HG02885 (cell line): ENCODE measurements around the gene CCDC141.
A peak's percentile ranks its signal among the peaks of the same experiment; 100 is the strongest.

Experiments
- ATAC-seq: cut with Tn5 transposase; IDR thresholded peaks from one replicate; pipeline ENCODE4 v1.9.1; 2021; ENCODE audit warnings: mild to moderate bottlenecking; ENCODE audit not compliant: unreplicated experiment, poor library complexity

Gene CCDC141

DNA sequence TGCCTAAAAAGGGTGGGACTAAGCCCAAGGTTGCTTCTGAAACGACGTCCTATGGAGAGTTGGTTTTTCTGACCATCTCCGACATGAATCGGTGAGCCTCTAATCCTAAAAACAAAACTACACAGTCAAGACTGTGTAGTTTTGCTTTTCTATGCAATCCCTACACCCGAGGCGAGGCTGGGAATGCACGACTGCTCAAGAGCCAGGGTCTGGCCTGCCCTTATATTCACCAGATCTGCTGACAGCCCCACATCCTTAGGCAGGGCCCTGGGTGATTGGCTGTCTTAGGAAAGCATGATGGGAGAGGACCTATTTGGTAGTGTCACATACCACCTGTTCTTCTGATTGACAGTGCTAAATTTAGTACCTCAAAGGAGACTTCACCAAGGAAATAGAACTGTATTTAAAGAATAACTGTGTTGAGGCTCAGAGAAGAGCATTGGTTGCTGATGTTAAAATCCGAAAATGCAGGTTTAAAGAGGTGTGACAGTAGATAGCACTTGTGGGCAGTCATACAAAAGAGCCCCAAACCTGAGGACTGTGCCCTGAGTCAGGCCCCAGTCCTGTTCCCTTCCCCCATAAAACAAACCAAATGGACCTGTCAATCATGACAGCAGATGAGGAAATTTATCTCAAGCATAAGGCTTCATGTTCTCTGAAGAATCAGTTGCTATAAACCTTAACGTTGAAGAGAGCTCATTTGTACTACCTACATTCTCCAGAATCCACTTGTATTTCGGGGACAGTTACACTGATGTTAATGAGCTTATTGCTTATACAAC is 242.5 kb downstream of the CCDC141 start, which contains the start of gene TTN:
TTN (minus strand) TSS at position 197 of the 782 bp plus-strand sequence. CDS start 2,781 bp downstream, outside the sequence.
- ATAC-seq: no peak

- ATAC-seq: no peak
Measured at GRCh38 chr2:178806543-178806942, 243.4 kb downstream of the CCDC141 start.

DNA sequence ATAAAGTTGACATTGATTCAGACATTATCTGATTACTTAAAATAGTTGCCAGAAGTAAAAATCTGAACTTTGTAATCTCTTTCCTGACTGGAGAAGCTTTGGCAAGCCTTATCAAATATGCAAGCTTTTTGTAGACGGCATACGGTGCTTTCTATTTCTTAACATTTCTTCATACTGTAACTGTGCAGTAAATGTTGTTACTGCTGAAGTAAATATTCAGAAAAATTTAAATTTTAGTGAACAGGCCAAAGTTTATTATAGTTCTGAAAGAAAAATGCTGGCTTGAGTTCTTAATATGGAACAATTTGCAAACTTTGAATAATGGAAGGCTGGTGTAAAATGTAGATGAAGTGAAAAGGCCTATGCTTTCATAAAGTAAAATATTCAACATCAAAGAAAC is 244.5 kb downstream of the CCDC141 start:
- no peak for ATAC-seq

GRCh38 chr2:178804791-178805190 is 245.1 kb downstream of the CCDC141 start:
- ATAC-seq: peak; percentile 77

- no peak for ATAC-seq
Measured at GRCh38 chr2:178800510-178800909, 249.4 kb downstream of the CCDC141 start.

DNA sequence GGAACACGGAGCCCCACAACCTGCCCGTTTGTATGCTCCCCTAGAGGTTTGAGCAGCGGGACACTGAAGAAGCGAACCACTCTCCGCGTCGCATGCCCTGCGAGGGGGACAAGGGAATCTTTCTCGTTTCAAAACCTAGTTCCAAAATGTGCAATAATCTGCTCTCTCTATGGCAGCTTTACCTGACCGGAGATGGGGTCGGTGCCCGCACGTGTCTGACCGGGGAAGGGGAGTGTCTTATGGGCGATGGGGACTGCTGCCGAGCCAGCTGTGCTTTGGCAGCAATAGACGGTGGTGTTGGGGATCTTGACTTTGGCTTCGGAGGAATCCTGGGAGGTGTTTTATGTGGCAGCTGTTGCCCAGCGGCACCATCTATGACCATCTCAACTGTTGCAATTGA is 250.6 kb downstream of the CCDC141 start:
- no peak for ATAC-seq

- no peak for ATAC-seq
Measured at GRCh38 chr2:178796079-178796677, 253.8 kb downstream of the CCDC141 start.

- ATAC-seq: no peak
Measured at GRCh38 chr2:178787934-178788333, 262.0 kb downstream of the CCDC141 start.

DNA sequence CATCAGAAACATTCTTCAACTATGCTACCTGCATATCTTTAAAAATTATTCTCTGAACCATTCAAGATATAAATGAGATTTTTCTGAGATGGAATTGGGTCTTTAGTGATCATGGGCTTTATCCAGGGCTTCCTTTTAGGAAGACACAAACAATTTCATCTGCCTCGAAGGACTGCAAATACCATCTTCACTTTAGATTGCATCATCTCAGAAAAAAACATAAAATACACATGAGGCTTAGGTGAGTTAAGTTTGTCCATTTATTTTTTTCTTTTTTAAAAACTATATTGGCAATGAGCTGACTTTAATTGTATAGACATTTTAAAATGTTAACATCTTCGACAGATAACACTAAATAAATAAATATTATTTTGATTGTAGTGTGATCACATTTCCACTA is 262.8 kb downstream of the CCDC141 start:
- no peak for ATAC-seq

GRCh38 chr2:178783889-178784288 is 266.0 kb downstream of the CCDC141 start:
- no peak for ATAC-seq

GRCh38 chr2:178782236-178782635 is 267.7 kb downstream of the CCDC141 start:
- ATAC-seq: peak; percentile 74
